Measurements from ENCODE around the gene GMDS. TPM values are rescaled to one million over a fixed set of nuclear protein-coding genes. Genes with fewer than 3 reads are reported as not detected.

Gene GMDS
- total RNA-seq, 1 experiment from 2014 or later: 9.7 TPM

DNA sequence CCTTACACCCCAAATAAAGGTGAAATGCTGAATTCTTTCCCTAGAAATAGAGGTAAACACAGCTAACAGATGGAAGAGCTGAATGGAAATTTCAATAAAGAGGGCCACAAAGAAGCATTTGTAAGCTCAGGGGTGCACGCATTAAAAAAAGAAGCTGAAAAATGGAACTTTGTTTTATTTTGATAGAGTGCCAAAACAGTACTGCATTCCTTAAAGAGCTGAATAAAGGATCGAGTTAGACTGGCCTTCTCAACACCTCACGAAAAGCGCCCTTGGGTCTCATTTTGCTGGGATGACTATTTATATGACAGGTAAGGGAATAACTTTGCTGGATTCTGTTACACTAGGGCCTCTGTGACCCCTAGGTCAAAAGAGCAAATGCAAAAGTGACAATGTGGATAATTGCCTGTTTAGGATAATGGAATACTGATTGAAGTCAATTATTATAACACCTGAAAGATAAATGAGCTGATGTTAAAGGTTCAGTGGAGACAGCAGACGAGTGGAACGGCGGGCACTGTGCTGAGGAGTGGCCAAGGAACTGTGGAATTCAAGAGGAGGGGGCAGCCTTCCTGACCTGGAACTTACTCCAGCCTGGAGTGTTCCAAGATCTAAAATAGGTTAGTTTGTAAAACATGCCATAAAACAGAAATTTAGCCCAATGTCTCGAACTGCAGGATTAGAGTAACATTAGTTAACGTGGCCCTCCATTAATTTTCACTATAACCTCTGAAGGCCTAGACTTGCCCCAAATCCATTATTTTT is 467.3 kb downstream of the GMDS start:
- no peak overlapping the region for H3K4me2 ChIP-seq (ENCODE audit: low read depth, low read length, poor library complexity, severe bottlenecking)
- H3K79me2 ChIP-seq (ENCODE audit: low read length): no peaks in the 10 kb centered on the region
- no peak overlapping the region for H3K9ac ChIP-seq (ENCODE audit: low read length)
- H3K27me3 ChIP-seq (ENCODE audit: low read length): no peaks in the 10 kb centered on the region
- H3K4me3 ChIP-seq (ENCODE audit: low read length): no peak overlapping the region
- no peaks in the 10 kb centered on the region for H3K4me1 ChIP-seq (ENCODE audit: low read length)
- no peaks in the 10 kb centered on the region for H3K9me3 ChIP-seq (ENCODE audit: low read length)
- H4K20me1 ChIP-seq (ENCODE audit: insufficient read depth, low read depth, low read length): peaks cover 10% of the 10 kb centered on the region; the same call in 1 of the 2 replicates
- H3K36me3 ChIP-seq (ENCODE audit: insufficient read depth, low read length): no peaks in the 10 kb centered on the region
- H2AFZ ChIP-seq (ENCODE audit: low read length): no peak overlapping the region
- no peaks in the 10 kb centered on the region for H3K9me2 ChIP-seq (replicated peaks; ENCODE audit: insufficient read depth, low read length)
- H3K27ac ChIP-seq (ENCODE audit: low read length): no peak overlapping the region
- no peak for DNase-seq

DNA sequence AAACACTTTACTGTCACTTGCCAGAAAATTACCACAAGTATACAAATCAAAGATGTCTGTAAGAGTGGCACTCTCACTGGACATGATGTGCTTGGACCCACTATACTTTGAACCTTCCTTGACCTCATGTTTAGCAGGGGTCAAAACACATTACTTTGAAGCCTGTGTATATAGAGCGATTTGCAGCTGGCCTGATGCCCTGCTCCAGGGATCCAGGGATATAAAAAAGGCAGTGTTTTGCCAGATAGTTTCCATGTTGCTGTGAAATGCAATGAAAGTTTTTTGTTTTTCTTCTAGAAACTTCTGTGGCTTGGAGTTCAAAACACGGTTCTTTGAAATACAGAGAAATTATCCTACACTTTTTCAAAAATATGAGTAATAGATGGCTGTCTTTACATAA is 470.0 kb downstream of the GMDS start:
- Histone ChIP-seq H2AFZ (ENCODE audit: low read length) (no peak overlapping the region), H3K4me1 (ENCODE audit: low read length) (no peaks in the 10 kb centered on the region), H3K4me2 (ENCODE audit: low read depth, low read length, poor library complexity, severe bottlenecking) (no peak overlapping the region), H3K4me3 (ENCODE audit: low read length) (no peak overlapping the region), H3K27me3 (ENCODE audit: low read length) (no peaks in the 10 kb centered on the region), H3K27ac (ENCODE audit: low read length) (no peak overlapping the region), H3K79me2 (ENCODE audit: low read length) (no peaks in the 10 kb centered on the region), H3K36me3 (ENCODE audit: insufficient read depth, low read length) (no peaks in the 10 kb centered on the region), H3K9ac (ENCODE audit: low read length) (no peak overlapping the region), H4K20me1 (ENCODE audit: insufficient read depth, low read depth, low read length) (0 out of 2 replicates have a peak, but pooled peaks cover 4% of the 10 kb centered on the region), H3K9me3 (ENCODE audit: low read length) (no peaks in the 10 kb centered on the region), H3K9me2 (replicated peaks; ENCODE audit: insufficient read depth, low read length) (no peaks in the 10 kb centered on the region)
- no peak for DNase-seq

DNA sequence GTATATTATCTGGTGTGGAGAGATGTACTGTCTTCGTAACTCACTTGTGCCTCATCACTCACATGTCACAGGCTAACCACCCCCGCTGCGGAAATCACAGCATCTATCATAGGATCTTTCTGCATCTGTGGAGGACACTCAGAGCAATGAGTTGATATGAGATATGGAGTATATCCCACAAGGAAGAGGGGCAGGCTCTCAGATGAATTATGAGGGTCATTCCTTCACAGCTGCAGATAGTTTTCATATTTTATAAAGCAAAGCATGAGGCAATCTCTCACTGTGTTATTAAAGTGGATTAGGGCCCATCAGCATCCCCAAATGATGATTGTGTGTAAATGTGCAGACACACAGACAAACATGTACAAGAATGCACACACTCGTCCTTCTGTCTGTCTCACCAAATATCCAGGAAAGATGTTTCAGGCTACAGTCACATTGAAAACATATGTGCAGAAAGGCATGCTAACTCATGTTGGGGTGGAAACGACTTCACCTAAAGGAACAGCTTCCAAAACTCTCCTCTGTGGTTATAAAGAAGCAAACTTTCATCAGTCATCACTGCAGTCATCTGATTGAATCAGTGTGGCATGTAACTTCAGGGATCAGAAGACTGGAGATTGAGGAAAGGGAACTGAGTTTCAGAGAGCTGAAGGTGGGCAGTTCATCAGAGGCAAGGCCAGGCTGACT is 471.0 kb downstream of the GMDS start:
- H3K79me2 ChIP-seq (ENCODE audit: low read length): no peaks in the 10 kb centered on the region
- no peak overlapping the region for H3K4me2 ChIP-seq (ENCODE audit: low read depth, low read length, poor library complexity, severe bottlenecking)
- no peak overlapping the region for H2AFZ ChIP-seq (ENCODE audit: low read length)
- 0 out of 2 replicates have a peak, but pooled peaks cover 4% of the 10 kb centered on the region for H4K20me1 ChIP-seq (ENCODE audit: insufficient read depth, low read depth, low read length)
- no peaks in the 10 kb centered on the region for H3K4me1 ChIP-seq (ENCODE audit: low read length)
- H3K4me3 ChIP-seq (ENCODE audit: low read length): no peak overlapping the region
- peak; percentile 21 for DNase-seq
- H3K9ac ChIP-seq (ENCODE audit: low read length): no peak overlapping the region
- no peak overlapping the region for H3K27ac ChIP-seq (ENCODE audit: low read length)
- no peaks in the 10 kb centered on the region for H3K27me3 ChIP-seq (ENCODE audit: low read length)
- no peaks in the 10 kb centered on the region for H3K36me3 ChIP-seq (ENCODE audit: insufficient read depth, low read length)
- no peaks in the 10 kb centered on the region for H3K9me2 ChIP-seq (replicated peaks; ENCODE audit: insufficient read depth, low read length)
- no peaks in the 10 kb centered on the region for H3K9me3 ChIP-seq (ENCODE audit: low read length)

DNA sequence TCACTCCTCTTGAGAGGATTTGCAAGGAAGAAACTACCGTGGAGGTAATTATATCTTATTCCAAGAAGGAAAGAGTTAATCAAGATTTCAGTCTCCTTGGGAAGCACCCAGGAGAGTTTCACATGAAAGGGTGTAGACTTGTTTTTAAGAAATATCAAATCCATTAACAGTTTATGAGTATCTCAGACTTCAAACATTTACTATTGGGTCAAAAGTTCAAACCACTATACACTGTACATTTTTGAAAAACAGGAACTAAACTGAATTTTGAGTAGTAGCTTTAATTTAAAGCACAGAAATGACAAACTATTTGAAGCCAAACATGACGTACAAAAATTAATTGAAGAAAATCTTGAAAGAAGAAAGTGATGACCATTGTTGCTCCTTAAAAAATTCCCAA is 471.7 kb downstream of the GMDS start:
- Histone ChIP-seq H3K9me3 (ENCODE audit: low read length) (no peaks in the 10 kb centered on the region), H3K4me3 (ENCODE audit: low read length) (no peak overlapping the region), H3K36me3 (ENCODE audit: insufficient read depth, low read length) (no peaks in the 10 kb centered on the region), H2AFZ (ENCODE audit: low read length) (no peak overlapping the region), H3K27ac (ENCODE audit: low read length) (no peak overlapping the region), H3K27me3 (ENCODE audit: low read length) (no peaks in the 10 kb centered on the region), H3K9ac (ENCODE audit: low read length) (no peak overlapping the region), H3K4me1 (ENCODE audit: low read length) (no peaks in the 10 kb centered on the region), H3K9me2 (replicated peaks; ENCODE audit: insufficient read depth, low read length) (no peaks in the 10 kb centered on the region), H3K79me2 (ENCODE audit: low read length) (no peaks in the 10 kb centered on the region), H3K4me2 (ENCODE audit: low read depth, low read length, poor library complexity, severe bottlenecking) (no peak overlapping the region), H4K20me1 (ENCODE audit: insufficient read depth, low read depth, low read length) (0 out of 2 replicates have a peak, but pooled peaks cover 4% of the 10 kb centered on the region)
- no peak for DNase-seq

DNA sequence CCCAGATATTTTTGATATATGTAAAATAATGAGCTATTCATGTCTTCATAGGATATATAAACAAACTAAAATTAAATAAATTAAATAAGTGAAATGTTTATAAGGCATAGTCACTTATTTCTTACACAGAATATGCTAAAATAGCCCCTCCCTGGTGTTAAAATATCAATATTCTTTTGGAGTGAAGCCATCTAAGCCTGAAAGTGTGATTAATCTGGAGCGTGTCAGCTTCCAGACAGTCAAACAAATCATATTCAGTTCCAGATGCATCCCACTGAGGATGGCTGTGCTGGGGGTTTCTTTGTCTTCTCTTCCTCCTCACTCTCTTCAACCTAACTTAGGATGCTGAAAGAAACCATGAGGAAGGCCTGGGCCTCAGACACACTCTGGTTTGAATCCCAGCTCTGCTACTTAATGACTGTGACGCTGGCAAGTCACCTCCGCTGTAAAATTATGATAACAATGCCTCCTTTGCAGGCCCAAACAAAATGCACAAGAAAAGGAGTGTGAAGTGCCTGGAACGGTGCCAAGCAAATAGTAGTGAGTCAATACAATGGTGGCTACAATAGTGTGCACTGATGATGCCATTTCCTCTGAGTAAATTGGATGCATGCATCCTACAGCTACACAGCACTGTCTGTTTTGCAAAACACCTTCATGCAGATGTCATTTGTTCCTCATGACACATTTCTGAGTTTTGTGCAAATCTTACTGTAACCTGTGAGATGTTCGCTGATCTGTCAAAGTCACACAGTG is 474.3 kb downstream of the GMDS start:
- no peak overlapping the region for H2AFZ ChIP-seq (ENCODE audit: low read length)
- no peak for DNase-seq
- no peaks in the 10 kb centered on the region for H3K27me3 ChIP-seq (ENCODE audit: low read length)
- no peak overlapping the region for H3K4me3 ChIP-seq (ENCODE audit: low read length)
- no peaks in the 10 kb centered on the region for H3K36me3 ChIP-seq (ENCODE audit: insufficient read depth, low read length)
- H3K9ac ChIP-seq (ENCODE audit: low read length): no peak overlapping the region
- H3K79me2 ChIP-seq (ENCODE audit: low read length): no peaks in the 10 kb centered on the region
- no peaks in the 10 kb centered on the region for H3K9me3 ChIP-seq (ENCODE audit: low read length)
- H3K4me1 ChIP-seq (ENCODE audit: low read length): no peaks in the 10 kb centered on the region
- H3K9me2 ChIP-seq (replicated peaks; ENCODE audit: insufficient read depth, low read length): no peaks in the 10 kb centered on the region
- 0 out of 2 replicates have a peak, but pooled peaks cover 4% of the 10 kb centered on the region for H4K20me1 ChIP-seq (ENCODE audit: insufficient read depth, low read depth, low read length)
- H3K4me2 ChIP-seq (ENCODE audit: low read depth, low read length, poor library complexity, severe bottlenecking): no peak overlapping the region
- H3K27ac ChIP-seq (ENCODE audit: low read length): no peak overlapping the region

DNA sequence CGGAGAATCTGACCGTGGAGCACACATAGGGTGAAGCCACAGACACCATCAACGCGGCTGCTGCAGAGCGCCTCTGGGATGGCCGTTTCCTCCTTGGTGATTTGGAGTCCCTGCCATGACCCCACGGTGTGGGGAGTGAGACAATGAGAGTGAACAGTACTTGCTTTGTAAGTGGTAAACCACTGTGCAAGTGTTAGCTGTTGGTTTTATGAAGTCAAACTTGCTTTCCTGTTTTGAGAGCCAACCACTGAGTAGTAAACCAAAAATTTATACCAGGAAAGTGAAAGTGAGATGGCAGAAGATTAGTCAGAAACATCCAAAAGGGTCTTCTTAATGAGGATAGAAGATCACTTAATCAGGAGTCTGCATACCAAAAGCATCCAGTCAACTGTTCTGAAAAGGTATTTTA is 475.0 kb downstream of the GMDS start:
- no peaks in the 10 kb centered on the region for H3K27me3 ChIP-seq (ENCODE audit: low read length)
- H2AFZ ChIP-seq (ENCODE audit: low read length): no peak overlapping the region
- no peak for DNase-seq

DNA sequence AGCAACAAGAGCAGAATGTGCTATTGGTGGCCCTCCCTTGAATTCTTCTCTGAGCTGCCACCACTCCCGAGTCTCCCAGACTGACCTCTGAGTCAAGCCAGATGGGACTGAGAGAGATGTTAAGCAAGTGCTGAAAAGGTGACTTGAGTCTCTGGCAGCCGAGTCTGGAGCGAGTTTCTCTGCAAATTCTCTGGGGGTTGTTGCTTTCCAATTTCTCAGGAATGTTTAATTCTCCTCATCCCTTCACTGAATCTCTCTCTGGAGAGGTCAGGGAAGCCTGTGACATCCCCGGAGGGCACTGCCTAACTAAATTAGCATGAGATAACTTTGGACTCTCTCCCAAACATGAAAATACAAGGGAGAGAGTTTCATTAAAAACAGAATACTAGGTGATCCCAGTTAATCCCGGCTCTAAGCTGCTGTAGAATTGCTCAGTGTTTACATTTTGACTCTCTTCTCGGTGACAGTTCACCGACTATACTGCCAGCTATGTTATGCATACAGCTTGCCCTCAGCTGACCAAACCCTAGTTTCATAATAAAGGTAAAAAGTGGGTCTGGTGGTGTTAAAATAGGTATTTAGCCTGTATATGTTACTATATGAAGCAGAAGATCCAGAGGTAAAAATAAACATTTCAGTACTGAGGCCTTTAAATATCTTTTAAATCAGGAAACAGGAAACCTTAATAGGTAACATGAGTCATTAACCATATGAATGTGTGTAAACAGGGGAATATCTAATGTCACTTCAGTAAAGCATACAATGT is 477.7 kb downstream of the GMDS start:
- no peak overlapping the region for H3K4me3 ChIP-seq (ENCODE audit: low read length)
- H3K9me3 ChIP-seq (ENCODE audit: low read length): no peaks in the 10 kb centered on the region
- no peak overlapping the region for H2AFZ ChIP-seq (ENCODE audit: low read length)
- H3K9me2 ChIP-seq (replicated peaks; ENCODE audit: insufficient read depth, low read length): no peaks in the 10 kb centered on the region
- H3K4me2 ChIP-seq (ENCODE audit: low read depth, low read length, poor library complexity, severe bottlenecking): no peak overlapping the region
- H3K36me3 ChIP-seq (ENCODE audit: insufficient read depth, low read length): no peaks in the 10 kb centered on the region
- H3K27ac ChIP-seq (ENCODE audit: low read length): no peak overlapping the region
- H3K9ac ChIP-seq (ENCODE audit: low read length): no peak overlapping the region
- no peaks in the 10 kb centered on the region for H3K27me3 ChIP-seq (ENCODE audit: low read length)
- H4K20me1 ChIP-seq (ENCODE audit: insufficient read depth, low read depth, low read length): no peaks in the 10 kb centered on the region
- DNase-seq: no peak
- H3K4me1 ChIP-seq (ENCODE audit: low read length): no peaks in the 10 kb centered on the region
- H3K79me2 ChIP-seq (ENCODE audit: low read length): no peaks in the 10 kb centered on the region

More for the DNA sequence above, 475.0 kb downstream of the GMDS start:
- Histone ChIP-seq H4K20me1 (ENCODE audit: insufficient read depth, low read depth, low read length) (0 out of 2 replicates have a peak, but pooled peaks cover 3% of the 10 kb centered on the region), H3K4me3 (ENCODE audit: low read length) (no peak overlapping the region), H3K4me1 (ENCODE audit: low read length) (no peaks in the 10 kb centered on the region), H3K79me2 (ENCODE audit: low read length) (no peaks in the 10 kb centered on the region), H3K9me2 (replicated peaks; ENCODE audit: insufficient read depth, low read length) (no peaks in the 10 kb centered on the region), H3K9ac (ENCODE audit: low read length) (no peak overlapping the region), H3K27ac (ENCODE audit: low read length) (no peak overlapping the region), H3K36me3 (ENCODE audit: insufficient read depth, low read length) (no peaks in the 10 kb centered on the region), H3K9me3 (ENCODE audit: low read length) (no peaks in the 10 kb centered on the region), H3K4me2 (ENCODE audit: low read depth, low read length, poor library complexity, severe bottlenecking) (no peak overlapping the region)
